ENCODE results near the gene CDC42EP5.
"Not testable (repeated sequence)": the region's sequence is repeated elsewhere in the genome, so short reads cannot be mapped to it uniquely, and the experiment has no call there.

The CDC42EP5 gene

GRCh38 chr19:54473071-54473891 is at the start of gene CDC42EP5:
TSS of gene CDC42EP5 (minus strand) at chr19:54473296. CDS start at chr19:54465547, 7,749 bp downstream.
- DNase-seq: no peak

- DNase-seq: no peak
Measured at GRCh38 chr19:54521860-54522513, 48.9 kb upstream of the CDC42EP5 start.

- DNase-seq: no peak
Measured at GRCh38 chr19:54521022-54521859, 48.1 kb upstream of the CDC42EP5 start.

- DNase-seq: peak; percentile 2
Measured at GRCh38 chr19:54518844-54519243, 45.7 kb upstream of the CDC42EP5 start.

- DNase-seq: peak; percentile 60
Measured at GRCh38 chr19:54517483-54517882, 44.4 kb upstream of the CDC42EP5 start.

- no peak for DNase-seq
Measured at GRCh38 chr19:54515156-54515555, 42.1 kb upstream of the CDC42EP5 start.

- DNase-seq: not testable (repeated sequence)
Measured at GRCh38 chr19:54509200-54509940, 36.3 kb upstream of the CDC42EP5 start.

GRCh38 chr19:54508487-54508886 is 35.4 kb upstream of the CDC42EP5 start:
- not testable (repeated sequence) for DNase-seq

GRCh38 chr19:54507824-54508223 is 34.7 kb upstream of the CDC42EP5 start:
- DNase-seq: no peak

GRCh38 chr19:54507038-54507717 is 34.1 kb upstream of the CDC42EP5 start:
- DNase-seq: not testable (repeated sequence)

- no peak for DNase-seq
Measured at GRCh38 chr19:54506079-54506478, 33.0 kb upstream of the CDC42EP5 start.

- not testable (repeated sequence) for DNase-seq
Measured at GRCh38 chr19:54505542-54505941, 32.4 kb upstream of the CDC42EP5 start.

- DNase-seq: no peak
Measured at GRCh38 chr19:54502518-54503048, 29.5 kb upstream of the CDC42EP5 start, which contains the start of gene LAIR2. TSS of gene LAIR2 (plus strand) at chr19:54502831. CDS start at chr19:54502919, 88 bp downstream.

GRCh38 chr19:54498451-54498772 is 25.3 kb upstream of the CDC42EP5 start:
- DNase-seq: not testable (repeated sequence)

GRCh38 chr19:54497747-54498450 is 24.8 kb upstream of the CDC42EP5 start:
- not testable (repeated sequence) for DNase-seq

- not testable (repeated sequence) for DNase-seq
Measured at GRCh38 chr19:54495284-54495683, 22.2 kb upstream of the CDC42EP5 start.

GRCh38 chr19:54493967-54494585 is 21.0 kb upstream of the CDC42EP5 start:
- no peak for DNase-seq

GRCh38 chr19:54493056-54493455 is 20.0 kb upstream of the CDC42EP5 start:
- not testable (repeated sequence) for DNase-seq

- no peak for DNase-seq
Measured at GRCh38 chr19:54492568-54492967, 19.5 kb upstream of the CDC42EP5 start.

- DNase-seq: no peak
Measured at GRCh38 chr19:54489766-54490165, 16.7 kb upstream of the CDC42EP5 start.
